LNCaP clone FGC (cell line): ENCODE results near the gene SLC35B2.

Source experiments
- DNase-seq: peaks from one replicate; pipeline ENCODE4 v3.0.0-alpha.2; 2011; ENCODE audit warnings: low read depth
- H3K4me3 ChIP-seq: 2 replicates; pipeline ENCODE4 v1.5.1; 2011; ENCODE audit warnings: mild to moderate bottlenecking, low read depth, low read length, control low read depth
- TF ChIP-seq, protein P1 (sequence below): IDR thresholded peaks from 2 replicates; pipeline ENCODE4 v1.5.1; 2012; ENCODE audit warnings: mild to moderate bottlenecking; ENCODE audit not compliant: control insufficient read depth, insufficient read depth; ENCODE audit errors: extremely low read depth

SLC35B2 gene

DNA sequence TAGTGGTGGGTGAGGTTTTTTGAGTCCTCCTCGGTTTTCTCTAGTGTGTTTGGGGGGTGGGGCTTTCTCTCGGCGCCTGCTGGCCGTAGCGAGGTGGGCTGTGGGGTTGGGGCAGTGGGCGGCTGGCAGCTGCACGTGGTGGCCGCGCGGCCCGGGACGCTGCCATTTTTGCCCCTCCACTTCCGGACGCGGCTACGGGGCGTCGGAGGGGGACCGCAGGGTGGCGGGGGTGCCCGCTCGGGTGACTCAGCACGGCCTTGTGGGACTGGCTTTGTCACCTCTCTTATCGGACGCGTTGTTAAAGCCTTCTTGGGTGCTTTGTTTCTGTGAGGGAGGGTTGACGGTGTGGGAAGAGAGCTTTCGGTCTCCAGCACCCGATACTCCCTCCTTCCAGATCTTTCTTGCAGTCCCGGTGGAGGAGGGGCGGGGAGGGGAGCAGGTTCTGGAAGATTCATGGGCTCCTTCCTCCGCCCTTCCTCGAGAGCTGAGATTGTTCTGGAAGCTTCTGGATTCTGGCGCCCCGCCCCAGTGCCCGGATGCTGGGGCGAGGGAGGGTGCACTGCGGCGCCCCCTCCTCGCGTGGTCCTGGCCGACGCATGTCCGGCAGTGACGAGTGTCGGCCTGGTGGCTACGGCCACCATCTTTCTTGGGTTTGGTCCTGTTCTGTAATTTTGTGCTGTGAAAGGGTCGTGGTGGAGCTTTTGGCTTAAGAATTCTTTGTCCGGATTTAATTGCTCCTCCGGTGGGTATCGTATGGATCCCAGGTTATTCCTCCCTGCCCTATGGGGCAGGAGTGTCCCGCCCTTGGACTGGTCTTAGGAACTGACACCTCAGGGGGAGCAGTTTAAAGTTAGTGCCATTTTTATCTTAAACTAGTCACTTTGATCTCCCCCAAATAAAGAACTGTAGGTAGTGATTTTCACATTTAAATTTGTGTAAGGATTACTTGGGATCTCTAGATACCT, 9.7 kb downstream of the SLC35B2 start:
- peak overlapping the region; percentile 93 for H3K4me3 ChIP-seq
- TF ChIP-seq, protein P1, sequence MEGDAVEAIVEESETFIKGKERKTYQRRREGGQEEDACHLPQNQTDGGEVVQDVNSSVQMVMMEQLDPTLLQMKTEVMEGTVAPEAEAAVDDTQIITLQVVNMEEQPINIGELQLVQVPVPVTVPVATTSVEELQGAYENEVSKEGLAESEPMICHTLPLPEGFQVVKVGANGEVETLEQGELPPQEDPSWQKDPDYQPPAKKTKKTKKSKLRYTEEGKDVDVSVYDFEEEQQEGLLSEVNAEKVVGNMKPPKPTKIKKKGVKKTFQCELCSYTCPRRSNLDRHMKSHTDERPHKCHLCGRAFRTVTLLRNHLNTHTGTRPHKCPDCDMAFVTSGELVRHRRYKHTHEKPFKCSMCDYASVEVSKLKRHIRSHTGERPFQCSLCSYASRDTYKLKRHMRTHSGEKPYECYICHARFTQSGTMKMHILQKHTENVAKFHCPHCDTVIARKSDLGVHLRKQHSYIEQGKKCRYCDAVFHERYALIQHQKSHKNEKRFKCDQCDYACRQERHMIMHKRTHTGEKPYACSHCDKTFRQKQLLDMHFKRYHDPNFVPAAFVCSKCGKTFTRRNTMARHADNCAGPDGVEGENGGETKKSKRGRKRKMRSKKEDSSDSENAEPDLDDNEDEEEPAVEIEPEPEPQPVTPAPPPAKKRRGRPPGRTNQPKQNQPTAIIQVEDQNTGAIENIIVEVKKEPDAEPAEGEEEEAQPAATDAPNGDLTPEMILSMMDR, result no peak
- DNase-seq, result no peak

DNA sequence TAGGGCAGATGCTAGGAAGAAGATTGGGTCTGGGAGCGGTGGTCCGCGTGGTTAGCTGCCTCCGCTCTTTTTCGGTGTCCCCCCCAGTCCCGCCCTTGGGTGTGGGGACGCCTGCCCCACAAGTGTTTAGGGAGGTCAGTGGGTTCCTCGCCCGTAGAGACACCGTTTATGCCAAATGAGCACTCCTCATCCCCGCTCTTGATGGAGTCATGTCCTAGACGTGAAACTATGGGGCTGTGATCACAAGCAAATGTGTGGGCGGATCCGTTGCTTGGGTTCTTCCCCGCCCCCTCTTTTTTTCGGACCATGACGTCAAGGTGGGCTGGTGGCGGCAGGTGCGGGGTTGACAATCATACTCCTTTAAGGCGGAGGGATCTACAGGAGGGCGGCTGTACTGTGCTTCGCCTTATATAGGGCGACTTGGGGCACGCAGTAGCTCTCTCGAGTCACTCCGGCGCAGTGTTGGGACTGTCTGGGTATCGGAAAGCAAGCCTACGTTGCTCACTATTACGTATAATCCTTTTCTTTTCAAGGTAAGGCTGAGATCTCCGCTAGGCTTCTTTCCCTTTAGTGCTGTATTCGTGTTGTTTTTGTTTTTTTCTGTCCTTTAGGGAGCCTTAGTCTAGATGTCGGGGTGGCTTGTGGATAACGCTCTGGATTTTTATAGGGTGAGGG, 10.5 kb downstream of the SLC35B2 start, which contains the start of gene HSP90AB1:
TSS of gene HSP90AB1 (plus strand) at position 439 of the 675 bp plus-strand sequence. CDS start 1,529 bp downstream, outside the sequence.
- peak within 1 kb of the TSS; percentile 93 for H3K4me3 ChIP-seq
- TF ChIP-seq, protein P1, result no peak
- DNase-seq, result peak; percentile 98

- peak overlapping the region; percentile 93 for H3K4me3 ChIP-seq
- DNase-seq, result peak; percentile 68
- TF ChIP-seq, protein P1, result peak; percentile 59
These were observed 11.2 kb downstream of the SLC35B2 start for GRCh38 chr6:44245912-44246662.

DNA sequence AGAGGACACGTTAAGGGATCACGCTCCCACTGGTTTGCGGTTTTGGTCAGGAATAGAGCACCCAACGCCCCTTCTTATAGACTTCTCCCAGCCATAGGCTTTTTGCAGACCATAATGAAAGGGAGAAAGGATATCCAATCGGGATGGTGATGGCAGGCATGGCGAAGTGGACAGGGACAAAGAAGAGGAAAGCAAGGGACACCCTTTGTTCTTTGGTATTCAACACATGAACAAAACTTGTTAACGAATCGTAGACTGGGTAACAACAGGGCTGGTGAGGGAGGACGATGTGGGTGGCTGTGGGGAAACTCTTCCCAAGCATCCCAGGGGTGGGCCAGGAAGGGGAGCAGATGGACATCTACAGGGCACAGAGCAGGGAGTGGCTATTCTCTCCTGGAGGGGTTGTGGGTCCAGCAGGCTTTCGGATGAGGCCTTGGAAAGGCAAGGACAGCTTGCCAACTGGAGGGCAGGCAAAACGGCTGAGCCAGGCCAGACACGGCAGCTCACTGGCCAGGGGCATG, 11.9 kb downstream of the SLC35B2 start:
- DNase-seq, result no peak
- peak overlapping the region; percentile 93 for H3K4me3 ChIP-seq
- TF ChIP-seq, protein P1, result no peak

GRCh38 chr6:44243345-44243744, 14.0 kb downstream of the SLC35B2 start:
- H3K4me3 ChIP-seq, result no peak overlapping the region
- no peak for DNase-seq
- TF ChIP-seq, protein P1, result no peak

- TF ChIP-seq, protein P1, result no peak
- DNase-seq, result no peak
- H3K4me3 ChIP-seq, result no peak overlapping the region
These were observed 18.5 kb downstream of the SLC35B2 start for GRCh38 chr6:44238687-44239350.
